GM12878 (cell line): Measurements from ENCODE around the gene PREP. TPM values are rescaled to one million over a fixed set of nuclear protein-coding genes. Genes with fewer than 3 reads are reported as not detected.

ENCODE experiments used
- ATAC-seq: fragments of 200-7000 bp; cut with Tn5 transposase; 3 replicates; pipeline ENCODE4 v1.9.1; 2020; ENCODE audit warnings: mild to moderate bottlenecking, moderate library complexity
- BruUV-seq: library from RNA; stranded (reverse); fragments of 400-500 nt; replicated peaks from 2 replicates; lab custom pipeline; 2021; lab: Mats Ljungman, UMichigan
- CTCF ChIA-PET: fragments of 300-600 bp; sonication (Branson Sonifier 250); formaldehyde crosslinking; extraction: SDS; loops from one replicate; lab custom pipeline; 2021; ENCODE audit warnings: inconsistent platforms; lab: Yijun Ruan, JAX
- POLR2A ChIA-PET: fragments of 350-600 bp; formaldehyde crosslinking; extraction: SDS; loops from one replicate; lab custom pipeline; 2021; ENCODE audit warnings: inconsistent platforms; lab: Charles Lee
- RAD21 ChIA-PET: fragments of 300-600 bp; sonication (Branson Sonifier 250); formaldehyde crosslinking; loops from one replicate; lab custom pipeline; 2023; ENCODE audit warnings: antibody characterized with exemption; ENCODE audit not compliant: unreplicated experiment; lab: Charles Lee
- SMC1A ChIA-PET: fragments of 300-600 bp; sonication (Branson Sonifier 250); formaldehyde crosslinking; loops from one replicate; lab custom pipeline; 2023; ENCODE audit not compliant: unreplicated experiment, uncharacterized antibody; lab: Charles Lee
- DNase-seq: peaks from one replicate; pipeline ENCODE4 v3.0.0-alpha.2; 2011; ENCODE audit warnings: low read depth, low spot score
- FAIRE-seq: peaks from 3 replicates; lab custom pipeline; 2011; peaks lifted over from hg19 to GRCh38; lab: Jason Lieb, UNC
- H2AFZ ChIP-seq: 2 replicates; pipeline ENCODE4 v1.6.0; 2011; ENCODE audit warnings: low read depth, low read length, control low read depth; ENCODE audit not compliant: control insufficient read depth
- H3K27ac ChIP-seq: 2 replicates; pipeline ENCODE4 v1.5.1; 2011; ENCODE audit warnings: control low read depth; ENCODE audit not compliant: control insufficient read depth, insufficient read depth
- H3K27me3 ChIP-seq, 2 experiments: replicated peaks in 1 of 2; 2 replicates each; pipeline versions ENCODE4 v1.6.0 to v1.6.1; 2011; ENCODE audit warnings: low read length in 1 of 2; ENCODE audit not compliant: control insufficient read depth in 2 of 2, insufficient read depth in 2 of 2
- H3K36me3 ChIP-seq, 2 experiments: 2 replicates each; pipeline ENCODE4 v1.5.1; 2011; ENCODE audit warnings: low read length in 1 of 2; ENCODE audit not compliant: control insufficient read depth in 2 of 2, insufficient read depth in 2 of 2
- H3K4me1 ChIP-seq: 2 replicates; pipeline ENCODE4 v1.6.1; 2011; ENCODE audit warnings: mild to moderate bottlenecking, low read length, moderate library complexity, mixed read lengths; ENCODE audit not compliant: control insufficient read depth, insufficient read depth
- H3K4me2 ChIP-seq: 2 replicates; pipeline ENCODE4 v1.6.0; 2011; ENCODE audit warnings: control low read depth; ENCODE audit not compliant: control insufficient read depth, insufficient read depth
- H3K4me3 ChIP-seq: fragments of 200-600 bp; sonication (generic); 2 replicates; pipeline ENCODE4 v1.5.1; 2016
- H3K79me2 ChIP-seq: 2 replicates; pipeline ENCODE4 v1.6.0; 2011; ENCODE audit warnings: low read length; ENCODE audit not compliant: control insufficient read depth, insufficient read depth
- H3K9ac ChIP-seq: 2 replicates; pipeline ENCODE4 v1.8.0; 2011; ENCODE audit warnings: low read length, control low read depth, mixed read lengths; ENCODE audit not compliant: control insufficient read depth, insufficient read depth
- H3K9me3 ChIP-seq: replicated peaks from 3 replicates; pipeline ENCODE4 v1.5.1; 2011; ENCODE audit warnings: mild to moderate bottlenecking, low read length; ENCODE audit not compliant: control insufficient read depth, insufficient read depth
- H4K20me1 ChIP-seq: 2 replicates; pipeline ENCODE4 v1.6.0; 2011; ENCODE audit not compliant: control insufficient read depth, insufficient read depth
- BCL11A ChIP-seq: IDR thresholded peaks from 2 replicates; pipeline ENCODE4 v1.6.1; 2011; ENCODE audit warnings: low read depth, low read length
- CUX1 ChIP-seq: IDR thresholded peaks from 2 replicates; pipeline ENCODE4 v1.6.1; 2012; ENCODE audit warnings: improper control_type of control experiment, low read depth, low read length; ENCODE audit not compliant: insufficient replicate concordance
- FOXK2 ChIP-seq: fragments of 450-650 bp; IDR thresholded peaks from 2 replicates; pipeline ENCODE4 v1.6.1; 2017; ENCODE audit warnings: mild to moderate bottlenecking, moderate library complexity
- HDAC2 ChIP-seq: fragments of 200-600 bp; sonication (generic); IDR thresholded peaks from 2 replicates; pipeline ENCODE4 v1.6.1; 2017
- HDAC6 ChIP-seq: fragments of 200-600 bp; sonication (generic); IDR thresholded peaks from one replicate; pipeline ENCODE4 v1.8.0; 2017; ENCODE audit warnings: antibody characterized with exemption; ENCODE audit not compliant: unreplicated experiment
- MYC ChIP-seq: IDR thresholded peaks from 2 replicates; pipeline ENCODE4 v1.6.1; 2011; ENCODE audit warnings: mild to moderate bottlenecking, low read length, moderate library complexity, inconsistent platforms; ENCODE audit not compliant: insufficient read depth, insufficient replicate concordance, insufficient read length, severe bottlenecking
- NBN ChIP-seq: fragments of 450-650 bp; IDR thresholded peaks from 2 replicates; pipeline ENCODE4 v1.6.1; 2016
- NFYA ChIP-seq: IDR thresholded peaks from 2 replicates; pipeline ENCODE4 v1.6.1; 2011; ENCODE audit warnings: low read depth, mild to moderate bottlenecking, low read length, improper control_type of control experiment, borderline replicate concordance
- NKRF ChIP-seq: fragments of 450-650 bp; conservative IDR thresholded peaks from 2 replicates; pipeline ENCODE4 v1.6.1; 2017; ENCODE audit warnings: mild to moderate bottlenecking, moderate library complexity
- RUNX3 ChIP-seq: IDR thresholded peaks from 2 replicates; pipeline ENCODE4 v1.6.1; 2012; ENCODE audit warnings: low read length, inconsistent platforms
- TCF3 ChIP-seq: IDR thresholded peaks from 2 replicates; pipeline ENCODE4 v1.6.1; 2012; ENCODE audit warnings: low read depth, mild to moderate bottlenecking, low read length, borderline replicate concordance; ENCODE audit not compliant: insufficient read depth
- ZBTB11 ChIP-seq: fragments of 450-650 bp; formaldehyde crosslinking; IDR thresholded peaks from 2 replicates; pipeline ENCODE4 v1.5.0; 2022; ENCODE audit warnings: mild to moderate bottlenecking, missing genetic modification characterization
- ZNF207 ChIP-seq: fragments of 450-650 bp; IDR thresholded peaks from 2 replicates; pipeline ENCODE4 v1.6.1; 2014; ENCODE audit warnings: antibody characterized with exemption, mild to moderate bottlenecking, borderline replicate concordance
- WGBS: methylation state at CpG from one replicate; pipeline ENCODE4 v1.1.6; 2016; ENCODE audit warnings: low lambda C conversion rate; ENCODE audit not compliant: insufficient replicate concordance, insufficient coverage; ENCODE audit errors: missing lambda C conversion rate; 5-methylcytosine and 5-hydroxymethylcytosine counted together
- in situ Hi-C: fragments of 300-500 bp; cut with MboI; formaldehyde crosslinking; loops from 9 replicates; pipeline ENCODE4 v1.14.3; 2018; ENCODE audit warnings: mixed read lengths
- intact Hi-C: fragments of 100-400 bp; cut with micrococcal nuclease; formaldehyde crosslinking; loops from one replicate; pipeline ENCODE4 v1.14.2; 2022; ENCODE audit not compliant: unreplicated experiment
- polyA plus RNA-seq, 11 experiments: library from polyadenylated mRNA; depleted of rRNA in 4 of 11; unstranded in 6 of 11; stranded (reverse) in 5 of 11; fragments of >200 nt; fragmentation: Nextera tagmentation in 4 of 11; fragmentation: Illumina TruSeq in 1 of 11; extraction: Ambion mirVana in 4 of 11; extraction: Trizol in 1 of 11; gene quantifications; 1 replicate in 1 of 11; 2 replicates in 10 of 11; pipeline versions ENCODE4 v1.2.1 to v1.2.3, GENCODE V29; 2011 to 2016; ENCODE audit warnings: inconsistent platforms in 2 of 11, missing spikeins in 2 of 11, low read depth in 1 of 11
- total RNA-seq, 4 experiments: library from RNA; depleted of rRNA in 3 of 4; stranded (reverse); fragments of >200 nt in 3 of 4; fragmentation: Illumina TruSeq in 1 of 4; extraction: Trizol in 1 of 4; gene quantifications; 2 replicates each; pipeline versions ENCODE4 v1.2.1 to v1.2.3, GENCODE V29; 2013 to 2021

PREP gene
- total and polyA plus RNA-seq, 10 of the 15 experiments (the other 5 are each of a cell fraction or from before 2014, with no cell fraction given): 6.5 to 33.6 (median 18.1) TPM

- FAIRE-seq (no peak), DNase-seq (no peak), ATAC-seq (no peak)
- ChIA-PET POLR2A (no interaction called here), SMC1A (interaction anchor here (4.2 to 5.4 kb wide), 2 partner anchors 11 to 12 kb away, joined by 23 to 37 read pairs; no protein-coding TSS in a partner anchor), CTCF (interaction anchor here (0.7 to 3.5 kb wide), 3 partner anchors 11 to 290 kb away, joined by 3 to 19 read pairs (median 4); no protein-coding TSS in a partner anchor), RAD21 (interaction anchor here (0.7 to 1.2 kb wide), 2 partner anchors 10 to 229 kb away, joined by 3 to 8 read pairs; no protein-coding TSS in a partner anchor)
- Histone ChIP-seq H3K79me2 (no peaks in the 10 kb centered on the region), H2AFZ (no peak overlapping the region), H3K27me3 (no peaks in the 10 kb centered on the region), H3K36me3 (no peaks in the 10 kb centered on the region), H3K9ac (no peak overlapping the region), H3K9me3 (no peaks in the 10 kb centered on the region; the same call in 2 of the 3 replicates), H3K27ac (no peak overlapping the region), H3K4me3 (no peak overlapping the region), H3K4me1 (no peaks in the 10 kb centered on the region), H4K20me1 (no peaks in the 10 kb centered on the region), H3K4me2 (no peak overlapping the region)
- BruUV-seq: no TSS peak
- in situ Hi-C loops: no loop called here
- intact Hi-C loops: no loop called here
- 71% methylated on average over 1 of the region's 1 CpG for WGBS
- no peak for TF ChIP-seq RUNX3
- TF ChIP-seq HDAC6: no peak
- no peak for TF ChIP-seq ZBTB11 (CRISPR knock-in tag)
- TF ChIP-seq TCF3: no peak
- no peak for TF ChIP-seq NKRF
- no peak for TF ChIP-seq NBN
- no peak for TF ChIP-seq MYC
- TF ChIP-seq NFYA: no peak
- TF ChIP-seq BCL11A: no peak
- no peak for TF ChIP-seq CUX1
- no peak for TF ChIP-seq HDAC2
- no peak for TF ChIP-seq FOXK2
- no peak for TF ChIP-seq ZNF207
Measured at GRCh38 chr6:105442369-105442768, 39.5 kb upstream of the PREP start.
